GM18526 (cell line): ENCODE data around the gene REG1A.

ENCODE experiments used
- POLR2A ChIP-seq: IDR thresholded peaks from 3 replicates; pipeline ENCODE4 v1.6.1; 2011; ENCODE audit not compliant: insufficient read length; ENCODE audit errors: extremely low read depth

The REG1A gene

GRCh38 chr2:79120194-79120713 lies at the start of gene REG1A:
Gene REG1A, plus strand, starts transcription at chr2:79120488. Its CDS starts 374 bp downstream, at chr2:79120862.
- TF ChIP-seq POLR2A: no peak

DNA sequence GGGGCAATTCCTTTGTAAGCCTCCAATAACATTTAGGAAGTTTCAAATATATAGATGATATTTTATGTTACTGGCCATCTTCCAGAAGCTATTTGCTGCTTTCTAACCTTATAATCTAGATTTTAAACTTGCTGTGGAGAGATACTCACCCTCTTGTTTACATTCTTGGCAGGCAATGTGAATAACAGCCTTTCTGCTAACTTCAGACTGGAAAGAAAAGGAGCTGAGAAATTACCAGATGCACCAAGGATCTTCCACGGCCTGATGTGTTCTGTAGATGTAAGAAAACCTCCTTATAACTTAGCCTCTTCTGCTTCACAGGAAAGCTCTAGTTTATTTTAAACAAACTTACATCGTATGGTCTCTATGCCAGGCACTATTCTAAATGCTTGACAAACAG lies 49.2 kb upstream of the REG1A start:
- TF ChIP-seq POLR2A: no peak

GRCh38 chr2:79082987-79083386 lies 37.3 kb upstream of the REG1A start:
- no peak for TF ChIP-seq POLR2A

DNA sequence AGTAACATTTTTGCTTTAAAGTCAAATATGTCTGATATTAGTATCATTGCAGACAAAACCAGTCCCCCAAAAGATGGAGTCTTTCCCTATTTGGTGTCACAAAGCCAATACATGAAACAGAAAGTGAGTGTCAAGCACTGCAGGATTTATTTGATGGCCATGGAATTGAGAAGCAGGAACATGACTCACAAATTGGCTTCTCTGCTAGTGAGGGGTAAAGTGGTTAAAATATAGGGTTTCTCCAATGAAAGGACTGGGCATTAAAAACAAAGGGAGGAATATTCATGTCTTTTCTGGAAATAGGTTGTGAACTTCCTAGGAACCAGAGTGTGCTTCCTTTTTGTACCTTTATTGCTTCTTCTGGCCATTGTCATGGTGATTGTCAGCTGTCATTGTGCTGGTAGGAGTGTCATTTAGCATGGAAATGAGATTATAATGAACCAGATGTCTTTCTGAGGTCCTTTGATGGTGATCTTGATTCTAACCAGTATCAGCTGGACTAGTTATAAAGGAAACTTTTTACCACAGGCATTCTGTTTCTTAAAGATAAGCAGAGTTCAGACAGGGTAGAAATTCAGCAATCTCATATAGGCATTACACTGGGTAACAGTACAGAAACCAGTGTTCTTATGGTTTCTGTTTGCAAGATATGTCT lies 36.6 kb upstream of the REG1A start:
- no peak for TF ChIP-seq POLR2A

- no peak for TF ChIP-seq POLR2A
Observed at GRCh38 chr2:79084495-79085135, 35.7 kb upstream of the REG1A start.

DNA sequence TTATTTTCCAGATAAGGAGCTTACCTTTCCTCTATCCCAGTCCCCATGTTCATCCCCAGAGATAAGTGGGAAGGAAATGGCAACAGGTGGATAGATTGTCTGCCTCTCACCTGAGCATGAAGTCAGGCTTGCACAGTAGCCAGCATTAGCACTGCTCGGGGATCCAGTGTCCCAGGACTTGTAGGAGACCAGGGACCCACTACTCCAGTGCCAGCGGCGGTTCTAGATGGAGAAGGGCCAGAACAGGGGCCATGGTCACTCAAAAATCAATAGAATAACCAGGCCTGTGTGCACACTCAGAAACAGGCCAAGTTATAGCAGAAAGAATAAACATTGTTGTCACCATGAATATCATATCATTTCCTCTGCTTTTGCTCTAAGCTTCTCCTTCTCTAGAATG lies 34.9 kb upstream of the REG1A start:
- no peak for TF ChIP-seq POLR2A

GRCh38 chr2:79086255-79086654 lies 34.0 kb upstream of the REG1A start:
- TF ChIP-seq POLR2A: no peak

DNA sequence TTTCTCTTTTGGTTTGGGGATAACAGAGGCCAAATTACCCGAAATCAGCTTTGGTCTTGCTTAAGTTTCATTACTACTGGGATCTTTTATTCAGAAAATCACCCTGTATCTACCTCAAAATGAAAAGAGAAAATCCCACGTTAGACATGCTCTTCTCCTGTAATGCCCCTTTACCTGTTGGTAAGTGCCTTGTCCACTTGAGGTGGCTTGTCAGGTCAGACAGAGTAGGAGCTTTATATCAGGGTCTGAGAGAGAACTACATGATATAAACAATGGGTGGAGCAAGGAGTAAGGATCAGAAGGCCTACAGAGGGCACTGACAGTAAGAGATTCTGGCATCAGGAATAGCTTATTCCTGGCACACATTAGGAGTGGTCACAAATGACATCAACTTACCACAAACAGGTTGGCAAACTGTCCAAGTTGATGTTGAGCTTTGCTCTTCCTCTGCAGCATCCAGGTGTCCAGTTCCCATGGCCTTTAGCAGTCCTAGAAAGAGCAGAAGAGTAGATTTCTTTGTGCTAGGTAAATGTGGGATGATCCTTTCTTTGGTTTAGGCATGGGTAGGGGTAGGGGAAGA lies 32.4 kb upstream of the REG1A start, which contains the start of gene REG1B:
Gene REG1B, minus strand, starts transcription at position 209 of the 580 bp plus-strand sequence. CDS start 381 bp downstream, outside the sequence.
- TF ChIP-seq POLR2A: no peak

DNA sequence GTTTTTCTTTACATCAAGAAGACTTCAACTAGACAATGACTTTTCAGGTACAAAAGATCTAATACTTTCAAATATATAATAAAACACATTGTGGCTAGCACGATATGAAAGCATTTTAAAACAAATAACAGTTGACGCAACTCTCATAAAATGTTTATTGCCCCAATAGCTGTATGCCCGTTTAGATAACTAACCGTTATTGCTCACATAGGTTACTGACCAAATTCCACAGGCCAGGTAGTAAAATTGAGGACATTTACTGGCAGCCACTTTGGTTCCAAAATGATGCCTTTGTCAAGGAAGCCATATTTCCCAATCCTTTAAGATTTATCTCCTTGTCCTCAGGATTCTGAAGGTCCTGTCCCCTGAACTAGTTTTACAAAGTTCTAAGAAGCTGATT lies 29.6 kb upstream of the REG1A start:
- TF ChIP-seq POLR2A: no peak

GRCh38 chr2:79097843-79098242 lies 22.4 kb upstream of the REG1A start:
- TF ChIP-seq POLR2A: no peak

- TF ChIP-seq POLR2A: no peak
Observed at GRCh38 chr2:79099140-79099686, 21.1 kb upstream of the REG1A start.

- TF ChIP-seq POLR2A: no peak
Observed at GRCh38 chr2:79100285-79100684, 20.0 kb upstream of the REG1A start.

- no peak for TF ChIP-seq POLR2A
Observed at GRCh38 chr2:79101024-79101423, 19.3 kb upstream of the REG1A start.

DNA sequence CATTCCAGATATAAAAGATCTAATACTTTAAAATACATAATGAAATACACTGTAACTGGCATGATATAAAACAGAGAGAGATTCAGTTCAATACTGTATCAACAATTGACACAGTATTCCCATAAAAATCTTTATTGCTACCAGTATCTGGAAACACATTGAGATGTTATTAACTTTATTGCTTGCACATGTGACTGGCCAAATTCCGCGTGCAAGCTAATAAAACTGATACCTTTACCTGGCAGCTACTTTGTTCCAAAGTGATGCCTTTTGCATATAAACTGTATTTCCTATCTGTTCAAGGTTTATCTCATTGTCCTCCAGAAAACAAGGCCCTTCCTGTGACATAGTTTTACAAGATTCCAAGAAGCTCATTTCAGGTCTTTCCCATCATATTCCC lies 17.1 kb upstream of the REG1A start:
- TF ChIP-seq POLR2A: no peak

DNA sequence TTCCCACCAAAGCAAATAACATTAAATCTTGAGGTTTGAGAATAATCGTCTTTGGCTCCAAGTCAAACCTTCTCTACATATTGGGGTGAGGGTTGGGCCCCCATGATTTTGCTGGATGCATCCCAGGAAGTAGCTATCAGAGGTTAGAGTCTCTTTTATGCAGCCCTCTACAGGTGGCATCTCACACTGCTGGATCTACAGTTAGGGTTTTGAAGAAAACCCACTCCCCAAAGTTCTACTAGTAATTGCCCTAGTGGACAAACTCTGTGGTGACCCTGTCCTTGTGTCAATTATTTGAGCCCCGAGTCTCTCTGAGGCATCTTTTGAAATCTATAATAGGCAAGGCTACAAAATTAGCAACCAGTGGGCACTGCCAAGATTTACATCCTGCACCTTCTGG lies 15.0 kb upstream of the REG1A start:
- no peak for TF ChIP-seq POLR2A

DNA sequence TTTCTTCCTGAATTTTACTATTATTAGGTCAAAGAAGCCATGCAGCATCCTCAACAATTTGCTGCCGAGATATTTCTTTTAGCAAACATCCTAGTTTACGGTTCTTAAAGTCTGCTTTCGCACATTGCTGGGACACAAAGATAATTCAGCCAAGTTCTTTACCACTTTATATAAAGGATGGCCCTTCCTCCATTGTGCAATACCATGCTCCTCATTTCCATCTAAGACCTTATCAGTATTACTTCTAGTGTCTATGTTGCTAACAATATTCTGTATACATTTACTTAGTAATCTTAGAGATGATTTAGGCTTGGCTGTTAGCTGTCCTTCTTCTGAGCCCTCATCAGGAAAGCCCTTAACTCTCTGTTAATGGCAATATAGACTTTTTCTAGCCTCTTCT lies 8.0 kb upstream of the REG1A start:
- no peak for TF ChIP-seq POLR2A
